HuH-7 (cell line): Measurements from ENCODE around the gene PCDH15.
A peak's percentile ranks its signal among the peaks of the same experiment; 100 is the strongest.
"Not testable (repeated sequence)": the region's sequence is repeated elsewhere in the genome, so short reads cannot be mapped to it uniquely, and the experiment has no call there.

ENCODE experiments used
- DNase-seq: peaks from one replicate; pipeline ENCODE4 v3.0.0; 2011; ENCODE audit warnings: low spot score

The PCDH15 gene

GRCh38 chr10:54554028-54554427, 247.0 kb downstream of the PCDH15 start:
- DNase-seq: no peak

- no peak for DNase-seq
Measured at GRCh38 chr10:54550016-54550415, 251.0 kb downstream of the PCDH15 start.

GRCh38 chr10:54531296-54531695, 269.7 kb downstream of the PCDH15 start:
- DNase-seq: no peak

- no peak for DNase-seq
Measured at GRCh38 chr10:54530299-54530698, 270.7 kb downstream of the PCDH15 start.

- no peak for DNase-seq
Measured at GRCh38 chr10:54525816-54526215, 275.2 kb downstream of the PCDH15 start.

GRCh38 chr10:54515244-54515643, 285.8 kb downstream of the PCDH15 start:
- not testable (repeated sequence) for DNase-seq

GRCh38 chr10:54503863-54504262, 297.2 kb downstream of the PCDH15 start:
- no peak for DNase-seq

GRCh38 chr10:54501929-54502328, 299.1 kb downstream of the PCDH15 start:
- no peak for DNase-seq

- no peak for DNase-seq
Measured at GRCh38 chr10:54496852-54497251, 304.2 kb downstream of the PCDH15 start.

- no peak for DNase-seq
Measured at GRCh38 chr10:54487743-54488142, 313.3 kb downstream of the PCDH15 start.

GRCh38 chr10:54485971-54486370, 315.1 kb downstream of the PCDH15 start:
- DNase-seq: no peak

GRCh38 chr10:54484186-54484585, 316.8 kb downstream of the PCDH15 start:
- DNase-seq: no peak

- DNase-seq: no peak
Measured at GRCh38 chr10:54478601-54479000, 322.4 kb downstream of the PCDH15 start.

- no peak for DNase-seq
Measured at GRCh38 chr10:54477738-54478137, 323.3 kb downstream of the PCDH15 start.

GRCh38 chr10:54470324-54470631, 330.8 kb downstream of the PCDH15 start:
- DNase-seq: peak; percentile 0

- peak; percentile 0 for DNase-seq
Measured at GRCh38 chr10:54469587-54470323, 331.3 kb downstream of the PCDH15 start.

- no peak for DNase-seq
Measured at GRCh38 chr10:54454271-54454670, 346.8 kb downstream of the PCDH15 start.

GRCh38 chr10:54449056-54449455, 352.0 kb downstream of the PCDH15 start:
- DNase-seq: no peak

GRCh38 chr10:54444170-54444569, 356.9 kb downstream of the PCDH15 start:
- DNase-seq: no peak

- DNase-seq: no peak
Measured at GRCh38 chr10:54441275-54441674, 359.8 kb downstream of the PCDH15 start.

- DNase-seq: no peak
Measured at GRCh38 chr10:54434782-54435181, 366.2 kb downstream of the PCDH15 start.

GRCh38 chr10:54415483-54415882, 385.5 kb downstream of the PCDH15 start:
- no peak for DNase-seq

GRCh38 chr10:54402576-54402975, 398.5 kb downstream of the PCDH15 start:
- DNase-seq: no peak

- no peak for DNase-seq
Measured at GRCh38 chr10:54396031-54396430, 405.0 kb downstream of the PCDH15 start.
